Ureter (tissue), 1 donor: ENCODE measurements around the gene CAPZA3. TPM values are rescaled to one million over a fixed set of nuclear protein-coding genes. Genes with fewer than 3 reads are reported as not detected.
"Not testable (repeated sequence)": the region's sequence is repeated elsewhere in the genome, so short reads cannot be mapped to it uniquely, and the experiment has no call there.

Experiments
- DNase-seq: peaks from one replicate; pipeline ENCODE4 v3.0.0-alpha.2; 2020; ENCODE audit warnings: low spot score
- total RNA-seq: library from RNA; stranded (reverse); gene quantifications from one replicate; pipeline ENCODE4 v1.2.4, GENCODE V29; 2023
- donor health status: DM: yes; HTN: yes; CAD: no.

CAPZA3 gene
- total RNA-seq, 1 donor from 2014 or later, result not detected

DNA sequence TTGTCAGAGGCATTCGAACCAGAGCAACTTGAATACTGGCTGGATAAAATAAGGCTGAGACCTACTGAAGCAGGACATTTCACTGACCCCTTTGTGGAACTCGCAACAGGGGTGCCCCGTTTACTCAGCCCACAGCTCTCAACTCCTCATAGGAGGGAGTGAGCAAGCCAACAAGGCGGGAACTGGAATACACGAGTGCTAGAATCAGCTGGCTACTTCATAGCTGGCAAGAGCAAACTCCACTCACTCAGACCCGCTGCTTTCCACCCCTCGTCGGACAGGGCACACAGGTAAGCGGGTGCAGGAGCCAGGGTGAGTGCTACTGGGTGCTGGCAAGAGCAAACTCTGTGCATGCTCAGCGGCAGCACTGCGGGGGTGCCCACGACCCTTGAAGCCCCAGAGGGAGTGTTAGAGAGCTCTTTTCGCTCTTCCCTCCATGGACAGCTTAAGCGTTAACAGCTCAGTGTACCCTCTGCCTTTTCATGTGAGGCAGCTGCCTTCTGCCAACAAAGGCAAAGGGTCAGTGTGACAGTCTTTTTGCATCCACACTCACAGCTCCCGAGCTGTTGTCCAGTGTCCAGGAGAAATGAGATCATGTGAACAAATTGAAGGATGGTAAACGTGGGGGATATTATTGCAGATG lies 15.7 kb downstream of the CAPZA3 start:
- no peak for DNase-seq

DNA sequence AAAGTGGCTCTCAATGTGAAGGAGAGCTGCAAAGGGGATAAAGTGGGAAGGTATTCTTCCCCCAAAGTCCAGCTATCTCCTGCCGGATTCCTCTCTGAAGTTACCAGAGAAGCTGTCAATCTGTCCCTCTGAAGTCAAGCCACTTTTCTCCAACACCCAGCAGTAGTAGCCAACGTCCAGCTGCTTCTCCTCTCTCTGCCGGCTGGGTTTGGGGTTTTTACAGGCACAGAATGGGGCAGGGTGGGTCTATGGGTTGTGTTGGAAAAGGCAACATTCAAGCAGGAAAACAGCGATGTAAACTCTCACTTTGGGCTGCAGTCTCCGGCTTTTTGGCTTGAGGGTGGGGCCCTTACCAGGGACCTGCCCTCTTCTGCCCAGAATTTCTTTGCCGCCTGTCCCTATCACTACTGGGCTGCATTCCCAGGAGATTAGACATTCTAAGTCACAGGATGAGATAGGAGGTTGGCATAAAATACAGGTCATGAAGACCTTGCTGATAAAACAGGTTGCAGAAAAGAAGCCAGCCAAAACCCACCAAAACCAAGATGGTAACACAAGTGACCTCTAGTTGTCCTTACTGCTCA lies 16.3 kb downstream of the CAPZA3 start:
- DNase-seq, result no peak

DNA sequence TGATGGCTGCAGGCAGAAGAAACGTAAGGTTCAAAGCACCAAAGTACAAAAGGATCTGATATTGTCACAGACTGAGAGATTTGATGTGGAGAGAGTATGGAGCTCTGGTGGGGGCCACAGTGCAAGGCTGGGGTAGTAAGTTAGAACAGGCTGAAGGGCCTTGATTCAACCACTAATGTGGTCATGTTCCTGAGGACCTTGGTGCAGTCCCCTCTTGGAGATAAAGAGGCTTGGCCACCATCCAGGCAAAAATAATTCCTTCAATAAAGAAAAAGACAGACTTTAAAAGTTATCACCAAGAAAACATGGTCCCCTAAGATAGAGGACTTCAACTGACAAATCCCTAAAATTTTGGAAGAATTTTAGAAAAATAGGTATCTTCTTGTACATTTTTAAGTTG lies 17.4 kb downstream of the CAPZA3 start:
- no peak for DNase-seq

DNA sequence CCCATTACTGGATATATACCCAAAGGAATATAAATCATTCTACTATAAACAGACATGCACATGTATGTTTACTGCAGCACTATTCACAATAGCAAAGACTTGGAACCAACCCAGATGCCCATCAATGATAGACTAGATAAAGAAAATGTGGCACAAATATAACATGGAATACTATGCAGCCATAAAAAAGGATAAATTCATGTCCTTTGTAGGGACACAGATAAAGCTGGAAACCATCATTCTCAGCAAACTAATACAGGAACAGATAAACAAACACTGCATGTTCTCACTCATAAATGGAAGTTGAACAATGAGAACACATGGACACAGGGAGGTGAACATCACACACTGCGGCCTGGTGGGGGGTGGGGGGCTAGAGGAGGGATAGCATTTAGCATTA lies 28.6 kb downstream of the CAPZA3 start:
- not testable (repeated sequence) for DNase-seq

DNA sequence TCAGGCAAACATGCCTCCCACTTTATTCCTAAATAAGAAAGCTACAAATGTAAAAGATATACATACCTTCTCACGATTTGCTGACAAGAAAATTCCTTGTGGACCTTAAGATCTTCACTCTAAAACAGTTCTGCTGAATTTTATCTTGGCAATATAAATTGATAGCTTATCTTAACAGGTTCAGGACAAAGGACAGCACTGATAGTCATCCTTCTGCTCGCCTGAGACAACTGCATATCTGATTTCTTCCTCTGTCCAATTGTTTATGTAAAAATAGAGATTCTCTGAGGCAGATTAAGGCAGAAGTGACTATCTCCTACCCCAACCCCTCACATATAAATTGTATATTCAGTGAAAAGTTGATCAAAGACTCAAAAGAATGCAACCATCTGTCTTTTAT lies 44.9 kb downstream of the CAPZA3 start:
- DNase-seq, result no peak

DNA sequence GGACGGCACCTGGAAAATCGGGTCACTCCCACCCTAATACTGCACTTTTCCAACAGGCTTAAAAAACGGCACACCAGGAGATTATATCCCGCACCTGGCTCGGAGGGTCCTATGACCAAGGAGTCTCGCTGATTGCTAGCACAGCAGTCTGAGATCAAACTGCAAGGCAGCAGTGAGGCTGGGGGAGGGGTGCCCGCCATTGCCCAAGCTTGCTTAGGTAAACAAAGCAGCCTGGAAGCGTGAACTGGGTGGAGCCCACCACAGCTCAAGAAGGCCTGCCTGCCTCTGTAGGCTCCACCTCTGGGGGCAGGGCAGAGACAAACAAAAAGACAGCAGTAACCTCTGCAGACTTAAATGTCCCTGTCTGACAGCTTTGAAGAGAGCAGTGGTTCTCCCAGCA lies 47.5 kb downstream of the CAPZA3 start:
- DNase-seq, result not testable (repeated sequence)

Other genes starting within 250 kb of the CAPZA3 start
- not detected for gene PLCZ1, start 107 bp upstream of the CAPZA3 start, total RNA-seq